Stomach (tissue), 4 donors: ENCODE measurements around the gene SLMAP.

ENCODE experiments used
- EP300 ChIP-seq: sonication (generic); formaldehyde crosslinking; IDR thresholded peaks from one replicate; pipeline ENCODE4 v1.6.1; 2017; ENCODE audit warnings: antibody characterized with exemption
- POLR2A ChIP-seq, 4 donors: fragments of 450-650 bp; IDR thresholded peaks; one replicate each; pipeline ENCODE4 v1.6.1; 2016; ENCODE audit warnings: antibody characterized with exemption in 4 of 4, control low read depth in 2 of 4, mild to moderate bottlenecking in 1 of 4, moderate library complexity in 1 of 4
- POLR2AphosphoS5 ChIP-seq, 3 donors: sonication (generic); formaldehyde crosslinking; IDR thresholded peaks; one replicate each; pipeline ENCODE4 v1.6.1; 2016; ENCODE audit warnings: antibody characterized with exemption in 3 of 3
- TF ChIP-seq, protein P1 (sequence below), 7 experiments: fragments of 450-650 bp in 4 of 7; fragments of 200-600 bp in 3 of 7; sonication (generic) in 3 of 7; IDR thresholded peaks; one replicate each; pipeline ENCODE4 v1.5.1; 2016 to 2019; ENCODE audit warnings: antibody characterized with exemption in 7 of 7, control low read depth in 2 of 7, mild to moderate bottlenecking in 1 of 7

DNA sequence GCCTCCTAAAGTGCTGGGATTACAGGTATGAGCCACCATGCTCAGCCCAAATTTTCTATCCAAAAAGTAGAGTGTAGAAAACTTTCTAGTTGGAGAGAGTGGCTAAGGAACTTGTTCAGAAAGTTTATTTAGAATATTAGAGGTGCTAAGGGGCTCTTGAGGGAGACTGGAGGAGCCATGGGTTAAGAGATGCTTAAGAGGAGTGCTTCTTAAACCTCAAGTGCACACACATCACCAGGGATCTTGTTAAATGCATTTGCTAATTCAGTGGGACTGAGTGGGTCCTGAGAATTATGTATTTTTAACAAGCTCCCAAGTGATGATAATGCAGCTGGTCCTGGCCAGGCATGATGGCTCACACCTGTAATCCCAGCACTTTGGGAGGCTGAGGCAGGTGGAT lies 29.7 kb upstream of the SLMAP start:
- TF ChIP-seq, protein P1, sequence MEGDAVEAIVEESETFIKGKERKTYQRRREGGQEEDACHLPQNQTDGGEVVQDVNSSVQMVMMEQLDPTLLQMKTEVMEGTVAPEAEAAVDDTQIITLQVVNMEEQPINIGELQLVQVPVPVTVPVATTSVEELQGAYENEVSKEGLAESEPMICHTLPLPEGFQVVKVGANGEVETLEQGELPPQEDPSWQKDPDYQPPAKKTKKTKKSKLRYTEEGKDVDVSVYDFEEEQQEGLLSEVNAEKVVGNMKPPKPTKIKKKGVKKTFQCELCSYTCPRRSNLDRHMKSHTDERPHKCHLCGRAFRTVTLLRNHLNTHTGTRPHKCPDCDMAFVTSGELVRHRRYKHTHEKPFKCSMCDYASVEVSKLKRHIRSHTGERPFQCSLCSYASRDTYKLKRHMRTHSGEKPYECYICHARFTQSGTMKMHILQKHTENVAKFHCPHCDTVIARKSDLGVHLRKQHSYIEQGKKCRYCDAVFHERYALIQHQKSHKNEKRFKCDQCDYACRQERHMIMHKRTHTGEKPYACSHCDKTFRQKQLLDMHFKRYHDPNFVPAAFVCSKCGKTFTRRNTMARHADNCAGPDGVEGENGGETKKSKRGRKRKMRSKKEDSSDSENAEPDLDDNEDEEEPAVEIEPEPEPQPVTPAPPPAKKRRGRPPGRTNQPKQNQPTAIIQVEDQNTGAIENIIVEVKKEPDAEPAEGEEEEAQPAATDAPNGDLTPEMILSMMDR (IDR thresholded peaks at IDR 0.05): no peak
- TF ChIP-seq EP300: no peak
- TF ChIP-seq POLR2AphosphoS5 (IDR thresholded peaks at IDR 0.05): no peak
- TF ChIP-seq POLR2A (IDR thresholded peaks at IDR 0.05): no peak
